Measurements from ENCODE around the gene GNB2. TPM values are rescaled to one million over a fixed set of nuclear protein-coding genes. Genes with fewer than 3 reads are reported as not detected.

GNB2 gene
- polyA plus RNA-seq, 2 of the 4 experiments (the other 2 are of a cell fraction) = 50.8 to 163 TPM

- WGBS (ENCODE audit: missing lambda C conversion rate) = 79% methylated on average over 9 of the region's 10 CpGs
- FAIRE-seq = no peak
- POLR2A ChIA-PET = interaction anchor here (1.0 kb wide), 1 partner anchor 11 kb away, joined by 5 read pairs; no protein-coding TSS in a partner anchor
- H3K4me1 ChIP-seq = no peaks in the 10 kb centered on the region
- no peak overlapping the region for H3K4me3 ChIP-seq
- ATAC-seq = no peak
- TF ChIP-seq JUN (IDR thresholded peaks at IDR 0.05) (no peak), NFE2L2 (conservative IDR thresholded peaks at IDR 0.05; ENCODE audit: low read length) (no peak), RCOR1 (IDR thresholded peaks at IDR 0.05; ENCODE audit: low read depth, low read length) (no peak), TFCP2L1 (CRISPR knock-in tag; IDR thresholded peaks at IDR 0.05) (no peak), KDM5A (IDR thresholded peaks at IDR 0.05) (no peak), REST (IDR thresholded peaks at IDR 0.05) (no peak), EHMT2 (IDR thresholded peaks at IDR 0.05; ENCODE audit: low read depth) (no peak), ZC3H11A (IDR thresholded peaks at IDR 0.05) (no peak), HOXB13 (CRISPR knock-in tag; IDR thresholded peaks at IDR 0.05; ENCODE audit: low read depth) (no peak), FOXS1 (CRISPR knock-in tag; IDR thresholded peaks at IDR 0.05) (no peak), BHLHE40 (IDR thresholded peaks at IDR 0.05; ENCODE audit: low read depth, low read length) (no peak), ZNF302 (CRISPR knock-in tag; IDR thresholded peaks at IDR 0.05) (no peak)
- DNase-seq (ENCODE audit: low read depth in 1 of 2, low spot score in 1 of 2) = no peak
- H3K4me2 ChIP-seq = no peak overlapping the region
- CTCF ChIA-PET = interaction anchor here (0.6 to 4.4 kb wide), 3 partner anchors 8 to 63 kb away, joined by 3 to 39 read pairs (median 3); no protein-coding TSS in a partner anchor
- no peaks in the 10 kb centered on the region for H3K9me3 ChIP-seq
- no peak overlapping the region for H3K27ac ChIP-seq
Measured at GRCh38 chr7:100641860-100642533, 31.5 kb upstream of the GNB2 start.

DNA sequence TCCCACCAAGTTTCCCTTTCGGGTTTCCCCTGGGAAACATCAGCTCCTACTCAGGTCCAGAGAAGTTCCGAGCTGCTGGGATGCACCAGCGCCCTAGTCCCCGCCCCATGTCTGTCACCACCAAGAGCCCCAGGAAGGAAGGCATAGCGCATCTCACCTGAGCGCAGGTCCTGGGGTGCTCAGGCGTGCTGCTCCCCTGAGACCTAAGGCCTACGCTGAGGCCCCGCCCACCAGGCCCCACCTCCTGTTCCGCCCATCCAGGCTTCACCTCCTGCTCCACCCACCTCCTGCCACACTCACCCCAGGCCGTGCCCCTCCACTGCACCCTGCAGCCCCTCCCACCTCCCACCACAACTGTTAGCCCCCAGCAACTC, 31.0 kb upstream of the GNB2 start:
- Histone ChIP-seq H3K4me1 (no peaks in the 10 kb centered on the region), H3K4me3 (no peak overlapping the region), H3K9me3 (no peaks in the 10 kb centered on the region), H3K27ac (no peak overlapping the region), H3K4me2 (no peak overlapping the region)
- no peak for FAIRE-seq
- ChIA-PET POLR2A (interaction anchor here (1.0 kb wide), 1 partner anchor 11 kb away, joined by 5 read pairs; no protein-coding TSS in a partner anchor), CTCF (interaction anchor here (0.6 to 4.4 kb wide), 3 partner anchors 9 to 149 kb away, joined by 3 to 39 read pairs (median 4); no protein-coding TSS in a partner anchor)
- ATAC-seq = peak in 1 of 2 experiments; percentile 79; a peak in 3 of 6 replicates
- DNase-seq (ENCODE audit: low read depth in 1 of 2, low spot score in 1 of 2) = peak in 1 of 2 experiments; percentile 42
- no peak for TF ChIP-seq HDAC2 (IDR thresholded peaks at IDR 0.05)
- WGBS (ENCODE audit: missing lambda C conversion rate) = 64% methylated on average over 6 of the region's 11 CpGs

DNA sequence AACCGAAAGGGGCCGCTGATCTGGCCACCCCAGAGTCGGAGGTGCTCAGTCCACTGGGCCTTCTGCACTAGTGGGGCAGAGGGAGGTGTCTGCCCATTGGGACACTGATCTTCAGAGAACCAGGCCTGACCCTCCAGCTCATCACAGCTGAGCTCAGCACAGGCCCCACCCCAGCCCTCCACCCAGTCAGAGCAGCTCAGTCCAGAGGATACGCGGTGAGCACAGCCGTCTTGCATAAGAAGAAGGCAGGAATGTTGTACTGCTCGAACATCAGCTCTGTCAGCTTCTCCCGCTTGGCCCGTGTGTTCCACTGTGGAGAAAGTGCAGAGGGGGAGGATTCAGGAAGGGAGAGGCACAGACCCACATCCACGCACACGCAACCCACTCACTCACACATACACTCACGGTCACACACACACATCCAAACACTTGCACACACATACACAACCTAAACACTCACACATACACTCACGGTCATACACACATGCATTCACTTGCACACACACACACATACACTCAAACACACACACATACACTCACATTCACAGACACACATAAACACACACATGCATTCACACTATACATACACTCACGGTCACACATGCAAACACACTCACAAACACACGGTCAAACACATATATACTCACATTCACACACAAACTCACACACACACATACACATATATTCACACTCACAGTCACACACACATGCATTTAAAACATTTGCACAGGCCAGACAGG, 23.5 kb upstream of the GNB2 start:
- ATAC-seq = no peak; a peak in 1 of 6 replicates
- ChIA-PET POLR2A (no interaction called here), CTCF (interaction anchor here (1.1 to 3.9 kb wide), 2 partner anchors 16 to 19 kb away, joined by 4 to 23 read pairs; no protein-coding TSS in a partner anchor)
- Histone ChIP-seq H3K4me2 (no peak overlapping the region), H3K4me3 (no peak overlapping the region), H3K9me3 (no peaks in the 10 kb centered on the region), H3K4me1 (peaks cover 6% of the 10 kb centered on the region; the same call in 2 of the 3 replicates), H3K27ac (no peak overlapping the region)
- no peak for FAIRE-seq
- DNase-seq (ENCODE audit: low read depth in 1 of 2, low spot score in 1 of 2) = no peak
- TF ChIP-seq USF2 (IDR thresholded peaks at IDR 0.05) = no peak
- no peak for TF ChIP-seq NR3C1 (IDR thresholded peaks at IDR 0.05)
- no peak for TF ChIP-seq SMC3 (IDR thresholded peaks at IDR 0.05)
- TF ChIP-seq BHLHE40 (IDR thresholded peaks at IDR 0.05; ENCODE audit: low read depth, low read length) = no peak
- TF ChIP-seq CBX2 (IDR thresholded peaks at IDR 0.05; ENCODE audit: borderline replicate concordance, low read depth) = no peak
- no peak for TF ChIP-seq RCOR1 (IDR thresholded peaks at IDR 0.05; ENCODE audit: low read depth, low read length)
- no peak for TF ChIP-seq KDM1A (IDR thresholded peaks at IDR 0.05; ENCODE audit: low read depth)
- TF ChIP-seq PBX3 (IDR thresholded peaks at IDR 0.05) = no peak
- no peak for TF ChIP-seq MAFK (IDR thresholded peaks at IDR 0.05; ENCODE audit: partially characterized antibody)
- TF ChIP-seq E2F6 (IDR thresholded peaks at IDR 0.05; ENCODE audit: borderline replicate concordance, low read depth) = no peak
- TF ChIP-seq, protein P1, sequence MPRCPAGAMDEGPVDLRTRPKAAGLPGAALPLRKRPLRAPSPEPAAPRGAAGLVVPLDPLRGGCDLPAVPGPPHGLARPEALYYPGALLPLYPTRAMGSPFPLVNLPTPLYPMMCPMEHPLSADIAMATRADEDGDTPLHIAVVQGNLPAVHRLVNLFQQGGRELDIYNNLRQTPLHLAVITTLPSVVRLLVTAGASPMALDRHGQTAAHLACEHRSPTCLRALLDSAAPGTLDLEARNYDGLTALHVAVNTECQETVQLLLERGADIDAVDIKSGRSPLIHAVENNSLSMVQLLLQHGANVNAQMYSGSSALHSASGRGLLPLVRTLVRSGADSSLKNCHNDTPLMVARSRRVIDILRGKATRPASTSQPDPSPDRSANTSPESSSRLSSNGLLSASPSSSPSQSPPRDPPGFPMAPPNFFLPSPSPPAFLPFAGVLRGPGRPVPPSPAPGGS (IDR thresholded peaks at IDR 0.05) = no peak
- no peak for TF ChIP-seq FOXS1 (CRISPR knock-in tag; IDR thresholded peaks at IDR 0.05)
- no peak for TF ChIP-seq RAD21 (conservative IDR thresholded peaks at IDR 0.05 in 1 of 2, IDR thresholded peaks at IDR 0.05 in 1 of 2)
- WGBS (ENCODE audit: missing lambda C conversion rate) = 67% methylated on average over 14 of the region's 15 CpGs
